Gastrocnemius medialis (tissue), 4 donors: ENCODE measurements around the gene NUP188.

Source experiments
- CTCF ChIP-seq, 5 experiments: fragments of 450-650 bp in 3 of 5; fragments of 200-600 bp in 2 of 5; sonication (generic) in 2 of 5; IDR thresholded peaks in 4 of 5; conservative IDR thresholded peaks in 1 of 5; 1 replicate in 4 of 5; 2 replicates in 1 of 5; pipeline ENCODE4 v1.5.1; 2016 to 2019; ENCODE audit warnings: antibody characterized with exemption in 5 of 5, mild to moderate bottlenecking in 3 of 5, moderate library complexity in 3 of 5
- POLR2A ChIP-seq, 2 donors: fragments of 450-650 bp; IDR thresholded peaks; one replicate each; pipeline ENCODE4 v1.6.1; 2017; ENCODE audit warnings: antibody characterized with exemption in 2 of 2, mild to moderate bottlenecking in 2 of 2, moderate library complexity in 2 of 2

GRCh38 chr9:128999581-129000206, 52.2 kb downstream of the NUP188 start:
- TF ChIP-seq CTCF (IDR thresholded peaks at IDR 0.05 in 4 of 5, conservative IDR thresholded peaks at IDR 0.05 in 1 of 5) (no peak), POLR2A (IDR thresholded peaks at IDR 0.05) (no peak)
